GM12878 (cell line): ENCODE results near the gene PROSER3. TPM values are rescaled to one million over a fixed set of nuclear protein-coding genes. Genes with fewer than 3 reads are reported as not detected.

Experiments
- ATF7 ChIP-seq: fragments of 450-650 bp; IDR thresholded peaks from 2 replicates; pipeline ENCODE4 v1.6.1; 2016; ENCODE audit warnings: low read depth, mild to moderate bottlenecking
- BCLAF1 ChIP-seq: fragments of 450-650 bp; IDR thresholded peaks from 2 replicates; pipeline ENCODE4 v1.6.1; 2017; ENCODE audit warnings: antibody characterized with exemption, mild to moderate bottlenecking, moderate library complexity
- BMI1 ChIP-seq: fragments of 450-650 bp; IDR thresholded peaks from 2 replicates; pipeline ENCODE4 v1.6.1; 2016; ENCODE audit warnings: mild to moderate bottlenecking, moderate library complexity, borderline replicate concordance
- CBX5 ChIP-seq: sonication (generic); IDR thresholded peaks from 2 replicates; pipeline ENCODE4 v1.6.1; 2016; ENCODE audit warnings: low read depth, moderate library complexity, mild to moderate bottlenecking, inconsistent platforms
- CEBPB ChIP-seq, 2 experiments: fragments of 150-350 bp in 1 of 2; IDR thresholded peaks; 2 replicates each; pipeline ENCODE4 v1.6.1; 2012 to 2014; ENCODE audit warnings: low read depth in 2 of 2, low read length in 2 of 2, borderline replicate concordance in 1 of 2, inconsistent platforms in 1 of 2
- CHD2 ChIP-seq: IDR thresholded peaks from 2 replicates; pipeline ENCODE4 v1.6.1; 2011; ENCODE audit warnings: low read depth, low read length, improper control_type of control experiment, borderline replicate concordance
- CREB1 ChIP-seq: IDR thresholded peaks from 2 replicates; pipeline ENCODE4 v1.6.1; 2012; ENCODE audit warnings: low read depth, mild to moderate bottlenecking, inconsistent platforms
- CUX1 ChIP-seq: IDR thresholded peaks from 2 replicates; pipeline ENCODE4 v1.6.1; 2012; ENCODE audit warnings: improper control_type of control experiment, low read depth, low read length; ENCODE audit not compliant: insufficient replicate concordance
- IRF5 ChIP-seq: fragments of 450-650 bp; IDR thresholded peaks from 2 replicates; pipeline ENCODE4 v1.6.1; 2017; ENCODE audit warnings: borderline replicate concordance
- JUNB ChIP-seq: IDR thresholded peaks from 2 replicates; pipeline ENCODE4 v1.6.1; 2016; ENCODE audit warnings: antibody characterized with exemption, mild to moderate bottlenecking
- KAT2A ChIP-seq: conservative IDR thresholded peaks from 2 replicates; pipeline ENCODE4 v1.6.1; 2011; ENCODE audit warnings: low read depth, low read length; ENCODE audit not compliant: control insufficient read depth
- NR2F1 ChIP-seq: fragments of 450-650 bp; conservative IDR thresholded peaks from 2 replicates; pipeline ENCODE4 v1.6.1; 2017; ENCODE audit warnings: mild to moderate bottlenecking
- POU2F2 ChIP-seq: IDR thresholded peaks from 3 replicates; pipeline ENCODE4 v1.6.1; 2011; ENCODE audit warnings: low read depth, mild to moderate bottlenecking, low read length, borderline replicate concordance
- SIN3A ChIP-seq: IDR thresholded peaks from 2 replicates; pipeline ENCODE4 v1.6.1; 2012; ENCODE audit warnings: low read depth, low read length, improper control_type of control experiment
- SIX5 ChIP-seq: IDR thresholded peaks from 2 replicates; pipeline ENCODE4 v1.6.1; 2011; ENCODE audit warnings: mild to moderate bottlenecking, low read depth, low read length, moderate library complexity; ENCODE audit not compliant: severe bottlenecking
- SMAD5 ChIP-seq: IDR thresholded peaks from 2 replicates; pipeline ENCODE4 v1.6.1; 2016; ENCODE audit warnings: antibody characterized with exemption, low read depth
- TAF1 ChIP-seq: IDR thresholded peaks from 2 replicates; pipeline ENCODE4 v1.6.1; 2011; ENCODE audit warnings: mild to moderate bottlenecking, low read depth, low read length, borderline replicate concordance
- polyA plus RNA-seq, 11 experiments: library from polyadenylated mRNA; depleted of rRNA in 4 of 11; unstranded in 6 of 11; stranded (reverse) in 5 of 11; fragments of >200 nt; fragmentation: Nextera tagmentation in 4 of 11; fragmentation: Illumina TruSeq in 1 of 11; extraction: Ambion mirVana in 4 of 11; extraction: Trizol in 1 of 11; gene quantifications; 1 replicate in 1 of 11; 2 replicates in 10 of 11; pipeline versions ENCODE4 v1.2.1 to v1.2.3, GENCODE V29; 2011 to 2016; ENCODE audit warnings: inconsistent platforms in 2 of 11, missing spikeins in 2 of 11, low read depth in 1 of 11
- total RNA-seq, 4 experiments: library from RNA; depleted of rRNA in 3 of 4; stranded (reverse); fragments of >200 nt in 3 of 4; fragmentation: Illumina TruSeq in 1 of 4; extraction: Trizol in 1 of 4; gene quantifications; 2 replicates each; pipeline versions ENCODE4 v1.2.1 to v1.2.3, GENCODE V29; 2013 to 2021

The PROSER3 gene
- total and polyA plus RNA-seq, 10 of the 15 experiments (the other 5 are each of a cell fraction or from before 2014, with no cell fraction given): 0.85 to 25.1 (median 9.6) TPM

GRCh38 chr19:35740423-35741202 is 17.4 kb upstream of the PROSER3 start (continued):
- TF ChIP-seq BCLAF1: no peak
- TF ChIP-seq SIX5: no peak
- TF ChIP-seq ATF7: peak; percentile 34; the same call in 1 of the 2 replicates
- no peak for TF ChIP-seq CUX1
- TF ChIP-seq POU2F2: peak; percentile 24; the same call in 1 of the 3 replicates
- TF ChIP-seq CBX5: no peak
- TF ChIP-seq IRF5: no peak
- peak; percentile 82 for TF ChIP-seq NR2F1
- TF ChIP-seq KAT2A: no peak
- TF ChIP-seq SMAD5: peak; percentile 68
- no peak for TF ChIP-seq JUNB
- no peak for TF ChIP-seq BMI1
- TF ChIP-seq CEBPB (IDR thresholded peaks at IDR 0.05; ENCODE audit: borderline replicate concordance in 1 of 2, low read depth in 2 of 2, low read length in 2 of 2): no peak
- TF ChIP-seq TAF1: peak; percentile 74
- peak; percentile 71 for TF ChIP-seq CHD2
- TF ChIP-seq SIN3A: peak; percentile 35; the same call in 1 of the 2 replicates
- TF ChIP-seq CREB1: no peak; the same call in 1 of the 2 replicates
